ENCODE results near the gene KRT74. TPM values are rescaled to one million over a fixed set of nuclear protein-coding genes. Genes with fewer than 3 reads are reported as not detected.

KRT74 gene
- total and polyA plus RNA-seq, 2 experiments from 2014 or later, result not detected

DNA sequence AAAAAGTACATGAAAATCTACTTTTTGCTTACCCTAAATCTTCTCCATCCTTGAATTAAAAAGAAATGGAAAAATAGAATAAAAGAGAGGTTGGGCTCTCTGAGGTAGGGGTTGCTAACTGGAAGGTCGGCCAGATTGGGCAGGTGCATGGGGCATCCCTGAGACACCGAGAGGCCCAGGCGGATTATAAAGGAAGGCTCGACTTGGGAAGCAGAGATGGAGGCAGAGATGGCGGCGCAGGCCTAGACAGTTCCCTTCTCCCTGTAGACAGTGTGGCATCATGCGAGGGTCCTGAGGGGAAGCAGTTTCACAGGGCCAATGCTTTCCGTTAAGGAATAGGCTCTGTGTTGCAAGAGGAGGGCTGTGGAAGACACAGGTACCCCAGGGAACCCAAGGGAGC is 3.7 kb upstream of the KRT74 start:
- no peak overlapping the region for H2AFZ ChIP-seq
- no peaks in the 10 kb centered on the region for H3K4me1 ChIP-seq (ENCODE audit: insufficient read depth)
- no peaks in the 10 kb centered on the region for H3K9me2 ChIP-seq (ENCODE audit: insufficient read depth)
- 63 to 69% methylated on average over 8 of the region's 8 CpGs for WGBS, 2 experiments (ENCODE audit: low coverage in 1 of 2, low lambda C conversion rate in 2 of 2, missing lambda C conversion rate in 2 of 2)
- H3F3A ChIP-seq (ENCODE audit: insufficient read depth), result no peaks in the 10 kb centered on the region
- no peaks in the 10 kb centered on the region for H3K9me3 ChIP-seq (ENCODE audit: low read depth)
- H3K79me2 ChIP-seq (ENCODE audit: insufficient read depth), result no peaks in the 10 kb centered on the region
- no peak for DNase-seq
- in situ Hi-C loops (cut with MboI), result no loop called here
- no peaks in the 10 kb centered on the region for H4K20me1 ChIP-seq (ENCODE audit: insufficient read depth)
- H3K9ac ChIP-seq, result no peak overlapping the region
- no peaks in the 10 kb centered on the region for H3K36me3 ChIP-seq (ENCODE audit: low read depth)
- H3K27me3 ChIP-seq (replicated peaks; ENCODE audit: insufficient read depth), result peaks cover 25% of the 10 kb centered on the region
- no peak overlapping the region for H3K27ac ChIP-seq
- H3K4me2 ChIP-seq (ENCODE audit: unreplicated experiment), result no peak overlapping the region
- TF ChIP-seq EZH2 (IDR thresholded peaks at IDR 0.05; ENCODE audit: insufficient read depth, poor library complexity, severe bottlenecking), result no peak
- no peak for TF ChIP-seq EZH2phosphoT487 (IDR thresholded peaks at IDR 0.05; ENCODE audit: insufficient read depth, low read depth)
- H3K4me3 ChIP-seq, result no peak overlapping the region

DNA sequence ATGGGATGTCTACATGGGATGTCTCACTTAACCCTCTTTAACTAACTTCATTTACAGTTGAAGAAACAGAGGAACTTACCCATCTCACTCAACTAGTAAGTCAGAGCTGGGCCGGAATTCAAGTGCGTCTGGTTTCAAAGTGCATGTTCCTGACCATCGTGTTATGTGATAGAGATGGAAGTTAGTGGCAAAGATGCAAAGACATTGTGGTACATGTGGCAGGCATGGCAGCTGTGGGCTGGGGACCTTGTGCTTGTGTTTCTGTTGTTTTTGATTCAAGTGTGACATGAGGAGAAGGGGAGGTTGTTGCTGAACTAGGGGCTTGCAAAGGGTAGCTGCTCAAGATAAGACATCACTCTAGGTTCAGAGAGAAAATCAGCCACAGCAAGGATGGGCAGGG is 2.3 kb upstream of the KRT74 start:
- TF ChIP-seq EZH2 (IDR thresholded peaks at IDR 0.05; ENCODE audit: insufficient read depth, poor library complexity, severe bottlenecking) (no peak), EZH2phosphoT487 (IDR thresholded peaks at IDR 0.05; ENCODE audit: insufficient read depth, low read depth) (no peak)
- no peak overlapping the region for H3K4me2 ChIP-seq (ENCODE audit: unreplicated experiment)
- H3K9ac ChIP-seq, result no peak overlapping the region
- 90 to 91% methylated on average over 3 of the region's 3 CpGs for WGBS, 2 experiments (ENCODE audit: low coverage in 1 of 2, low lambda C conversion rate in 2 of 2, missing lambda C conversion rate in 2 of 2)
- H3F3A ChIP-seq (ENCODE audit: insufficient read depth), result no peaks in the 10 kb centered on the region
- no peaks in the 10 kb centered on the region for H3K4me1 ChIP-seq (ENCODE audit: insufficient read depth)
- in situ Hi-C loops (cut with MboI), result no loop called here
- H2AFZ ChIP-seq, result no peak overlapping the region
- no peaks in the 10 kb centered on the region for H3K9me3 ChIP-seq (ENCODE audit: low read depth)
- peaks cover 38% of the 10 kb centered on the region for H3K27me3 ChIP-seq (replicated peaks; ENCODE audit: insufficient read depth)
- H3K4me3 ChIP-seq, result no peak overlapping the region
- no peaks in the 10 kb centered on the region for H3K36me3 ChIP-seq (ENCODE audit: low read depth)
- no peak for DNase-seq
- H3K79me2 ChIP-seq (ENCODE audit: insufficient read depth), result no peaks in the 10 kb centered on the region
- H4K20me1 ChIP-seq (ENCODE audit: insufficient read depth), result no peaks in the 10 kb centered on the region
- no peak overlapping the region for H3K27ac ChIP-seq
- no peaks in the 10 kb centered on the region for H3K9me2 ChIP-seq (ENCODE audit: insufficient read depth)

DNA sequence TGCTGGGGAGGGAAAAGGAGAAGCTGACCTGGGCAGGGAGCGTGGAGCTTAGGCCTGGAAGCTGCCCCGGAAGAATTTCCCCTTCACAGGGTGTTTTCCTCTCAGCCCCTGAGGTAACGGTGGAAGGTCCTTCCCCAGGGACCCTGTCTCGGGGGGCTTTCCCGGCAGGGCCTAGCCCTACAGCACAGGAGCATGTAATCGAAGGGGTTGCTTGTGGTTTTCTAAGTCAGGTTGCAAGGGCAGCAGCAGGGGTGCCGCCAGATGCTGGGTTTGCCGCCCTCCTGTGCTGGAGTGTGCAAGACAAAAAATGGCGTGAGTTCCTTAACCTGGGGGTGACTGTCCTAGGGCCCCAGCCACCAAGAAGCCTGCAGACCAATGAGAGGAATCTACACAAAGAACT is 1.6 kb upstream of the KRT74 start:
- H3K4me2 ChIP-seq (ENCODE audit: unreplicated experiment), result no peak overlapping the region
- DNase-seq, result no peak
- H4K20me1 ChIP-seq (ENCODE audit: insufficient read depth), result no peaks in the 10 kb centered on the region
- in situ Hi-C loops (cut with MboI), result no loop called here
- 72 to 77% methylated on average over 9 of the region's 9 CpGs for WGBS, 2 experiments (ENCODE audit: low coverage in 1 of 2, low lambda C conversion rate in 2 of 2, missing lambda C conversion rate in 2 of 2)
- H3K4me3 ChIP-seq, result no peak overlapping the region
- TF ChIP-seq EZH2phosphoT487 (IDR thresholded peaks at IDR 0.05; ENCODE audit: insufficient read depth, low read depth) (no peak), EZH2 (IDR thresholded peaks at IDR 0.05; ENCODE audit: insufficient read depth, poor library complexity, severe bottlenecking) (no peak)
- H3K79me2 ChIP-seq (ENCODE audit: insufficient read depth), result no peaks in the 10 kb centered on the region
- no peaks in the 10 kb centered on the region for H3K4me1 ChIP-seq (ENCODE audit: insufficient read depth)
- no peak overlapping the region for H3K9ac ChIP-seq
- H3K27ac ChIP-seq, result no peak overlapping the region
- peaks cover 45% of the 10 kb centered on the region for H3K27me3 ChIP-seq (replicated peaks; ENCODE audit: insufficient read depth)
- H3K36me3 ChIP-seq (ENCODE audit: low read depth), result no peaks in the 10 kb centered on the region
- no peaks in the 10 kb centered on the region for H3F3A ChIP-seq (ENCODE audit: insufficient read depth)
- H2AFZ ChIP-seq, result no peak overlapping the region
- H3K9me3 ChIP-seq (ENCODE audit: low read depth), result no peaks in the 10 kb centered on the region
- H3K9me2 ChIP-seq (ENCODE audit: insufficient read depth), result no peaks in the 10 kb centered on the region

DNA sequence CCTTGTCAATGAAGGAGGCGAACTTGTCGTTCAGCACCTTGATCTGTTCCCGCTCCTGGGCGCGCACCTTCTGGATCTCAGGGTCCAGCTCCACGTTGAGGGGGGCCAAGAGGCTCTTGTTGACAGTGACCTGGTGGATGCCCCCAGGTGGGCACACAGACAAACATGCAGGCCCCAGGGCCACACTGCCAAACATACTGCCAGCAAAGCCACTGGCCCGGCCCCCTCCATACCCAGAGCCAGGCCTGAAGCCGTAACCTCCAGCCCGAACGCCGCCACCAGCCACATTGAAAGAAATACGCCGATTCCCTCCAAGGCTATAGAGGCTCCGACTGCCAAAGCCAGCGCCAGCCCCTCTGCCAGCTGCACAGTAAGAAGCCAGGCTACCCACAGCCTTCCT is 337 bp downstream of the KRT74 start:
- Histone ChIP-seq H3K9ac (no peak overlapping the region), H3K36me3 (ENCODE audit: low read depth) (no peaks in the 10 kb centered on the region), H2AFZ (no peak overlapping the region), H3K9me3 (ENCODE audit: low read depth) (no peaks in the 10 kb centered on the region), H4K20me1 (ENCODE audit: insufficient read depth) (no peaks in the 10 kb centered on the region), H3K27me3 (replicated peaks; ENCODE audit: insufficient read depth) (peaks cover 57% of the 10 kb centered on the region), H3K4me1 (ENCODE audit: insufficient read depth) (no peaks in the 10 kb centered on the region), H3K27ac (no peak overlapping the region), H3K4me3 (no peak overlapping the region), H3K9me2 (ENCODE audit: insufficient read depth) (no peaks in the 10 kb centered on the region), H3F3A (ENCODE audit: insufficient read depth) (no peaks in the 10 kb centered on the region), H3K4me2 (ENCODE audit: unreplicated experiment) (no peak overlapping the region), H3K79me2 (ENCODE audit: insufficient read depth) (no peaks in the 10 kb centered on the region)
- WGBS, 2 experiments (ENCODE audit: low coverage in 1 of 2, low lambda C conversion rate in 2 of 2, missing lambda C conversion rate in 2 of 2), result 78 to 81% methylated on average over 15 of the region's 15 CpGs
- DNase-seq, result no peak
- in situ Hi-C loops (cut with MboI), result no loop called here
- TF ChIP-seq EZH2 (IDR thresholded peaks at IDR 0.05; ENCODE audit: insufficient read depth, poor library complexity, severe bottlenecking) (no peak), EZH2phosphoT487 (IDR thresholded peaks at IDR 0.05; ENCODE audit: insufficient read depth, low read depth) (no peak)

DNA sequence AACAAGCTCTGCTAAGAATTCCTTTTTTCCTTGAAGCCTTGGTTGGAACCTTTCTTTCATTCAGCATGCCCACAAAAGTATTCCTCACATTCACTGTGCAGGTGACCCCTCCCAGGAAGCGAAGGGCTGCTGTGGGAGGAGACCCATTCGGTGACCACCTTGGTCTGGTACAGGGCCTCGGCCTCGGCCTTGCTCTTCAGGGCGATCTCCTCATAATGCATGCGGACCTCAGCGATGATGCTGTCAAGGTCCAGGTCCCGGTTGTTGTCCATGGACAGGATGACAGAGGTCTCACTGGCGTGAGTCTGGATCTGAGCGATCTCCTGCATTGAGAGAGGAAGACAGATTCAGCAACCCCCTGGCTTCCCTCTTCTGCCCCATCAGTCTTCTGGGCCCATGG is 3.1 kb downstream of the KRT74 start:
- no peak overlapping the region for H3K4me2 ChIP-seq (ENCODE audit: unreplicated experiment)
- no peak for DNase-seq

More for the DNA sequence above, 3.1 kb downstream of the KRT74 start:
- Histone ChIP-seq H3K36me3 (ENCODE audit: low read depth) (no peaks in the 10 kb centered on the region), H3K9me2 (ENCODE audit: insufficient read depth) (no peaks in the 10 kb centered on the region), H3K4me1 (ENCODE audit: insufficient read depth) (no peaks in the 10 kb centered on the region), H4K20me1 (ENCODE audit: insufficient read depth) (no peaks in the 10 kb centered on the region), H2AFZ (no peak overlapping the region), H3K9ac (no peak overlapping the region), H3K79me2 (ENCODE audit: insufficient read depth) (no peaks in the 10 kb centered on the region), H3K9me3 (ENCODE audit: low read depth) (no peaks in the 10 kb centered on the region), H3K4me3 (no peak overlapping the region), H3K27ac (no peak overlapping the region), H3K27me3 (replicated peaks; ENCODE audit: insufficient read depth) (peaks cover 62% of the 10 kb centered on the region), H3F3A (ENCODE audit: insufficient read depth) (no peaks in the 10 kb centered on the region)
- 73 to 79% methylated on average over 10 of the region's 10 CpGs for WGBS, 2 experiments (ENCODE audit: low coverage in 1 of 2, low lambda C conversion rate in 2 of 2, missing lambda C conversion rate in 2 of 2)
- in situ Hi-C loops (cut with MboI), result no loop called here
- no peak for TF ChIP-seq EZH2 (IDR thresholded peaks at IDR 0.05; ENCODE audit: insufficient read depth, poor library complexity, severe bottlenecking)
- no peak for TF ChIP-seq EZH2phosphoT487 (IDR thresholded peaks at IDR 0.05; ENCODE audit: insufficient read depth, low read depth)
